HG03039 (cell line): Measurements from ENCODE around the gene HPS6.

Experiments
- ATAC-seq: cut with Tn5 transposase; IDR thresholded peaks from one replicate; pipeline ENCODE4 v1.9.1; 2021; ENCODE audit warnings: mild to moderate bottlenecking, moderate library complexity; ENCODE audit not compliant: unreplicated experiment

The HPS6 gene

GRCh38 chr10:102115775-102116174 is 50.6 kb downstream of the HPS6 start:
- ATAC-seq, result no peak

GRCh38 chr10:102116656-102117055 is 51.5 kb downstream of the HPS6 start:
- ATAC-seq, result no peak
